Uterus (tissue), 2 donors: ENCODE measurements around the gene ZNF865.

Source experiments
- CTCF ChIP-seq, 4 experiments: fragments of 200-600 bp in 2 of 4; fragments of 450-650 bp in 2 of 4; sonication (generic) in 2 of 4; IDR thresholded peaks; one replicate each; pipeline ENCODE4 v1.5.1; 2016 to 2019; ENCODE audit warnings: antibody characterized with exemption in 4 of 4, mild to moderate bottlenecking in 2 of 4, moderate library complexity in 1 of 4
- POLR2A ChIP-seq, 2 donors: fragments of 450-650 bp; IDR thresholded peaks; one replicate each; pipeline ENCODE4 v1.6.1; 2016; ENCODE audit warnings: antibody characterized with exemption in 2 of 2, mild to moderate bottlenecking in 1 of 2, moderate library complexity in 1 of 2

DNA sequence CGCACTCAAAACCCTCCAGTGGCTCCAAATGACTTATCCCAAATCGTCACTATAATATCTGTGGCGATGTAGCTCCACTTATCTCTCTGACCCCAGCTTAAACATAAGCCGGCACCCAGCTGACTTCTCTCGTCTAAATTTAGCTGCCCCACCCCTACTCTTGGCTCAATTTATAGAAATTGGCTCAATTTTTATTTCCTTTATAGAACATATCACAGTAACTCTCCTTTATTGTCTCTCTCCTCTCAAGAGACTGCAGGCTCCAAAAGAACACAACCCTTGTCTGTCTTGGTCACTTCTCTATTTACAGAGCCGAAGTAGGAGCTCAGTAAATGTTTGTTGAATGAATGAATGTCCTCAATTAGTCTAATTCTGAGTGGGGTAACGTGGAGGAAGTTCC is 18.1 kb downstream of the ZNF865 start:
- TF ChIP-seq POLR2A (IDR thresholded peaks at IDR 0.05), result no peak
- no peak for TF ChIP-seq CTCF (IDR thresholded peaks at IDR 0.05)
